A549 (cell line): ENCODE measurements around the gene TM4SF18. TPM values are rescaled to one million over a fixed set of nuclear protein-coding genes. Genes with fewer than 3 reads are reported as not detected.

Experiments
- ATAC-seq, 2 experiments: fragments of 200-7000 bp in 1 of 2; fragments of >200 bp in 1 of 2; cut with Nextera tagmentation in 1 of 2; cut with Tn5 transposase in 1 of 2; 3 replicates each; pipeline versions ENCODE4 v1.8.0 to v1.9.1; 2018 to 2020; ENCODE audit warnings: mild to moderate bottlenecking in 1 of 2, moderate library complexity in 1 of 2
- CTCF ChIA-PET: fragments of 300-600 bp; sonication (Branson Sonifier 250); formaldehyde crosslinking; extraction: SDS; loops from one replicate; lab custom pipeline; 2021; ENCODE audit warnings: antibody characterized with exemption, inconsistent platforms; lab: Yijun Ruan, JAX
- POLR2A ChIA-PET: fragments of 350-600 bp; formaldehyde crosslinking; extraction: SDS; loops from one replicate; lab custom pipeline; 2021; ENCODE audit warnings: antibody characterized with exemption, inconsistent platforms; lab: Yijun Ruan, JAX
- DNase-seq, 2 experiments: peaks; one replicate each; pipeline versions ENCODE4 v3.0.0 to v3.0.0-alpha.2; 2011 to 2016; ENCODE audit warnings: low read depth in 1 of 2, low spot score in 1 of 2
- FAIRE-seq: peaks from 2 replicates; lab custom pipeline; 2011; peaks lifted over from hg19 to GRCh38; lab: Jason Lieb, UNC
- H3K27ac ChIP-seq, 2 experiments: fragments of >200 bp; sonication (Bioruptor Twin); formaldehyde crosslinking; 3 replicates each; pipeline ENCODE4 v1.5.1; 2016 to 2017
- H3K4me1 ChIP-seq: fragments of >200 bp; sonication (Bioruptor Twin); formaldehyde crosslinking; 3 replicates; pipeline ENCODE4 v1.6.1; 2016
- H3K4me2 ChIP-seq: fragments of >200 bp; sonication (Bioruptor Twin); formaldehyde crosslinking; 3 replicates; pipeline ENCODE4 v1.6.1; 2016
- H3K4me3 ChIP-seq: fragments of >200 bp; sonication (Bioruptor Twin); formaldehyde crosslinking; 3 replicates; pipeline ENCODE4 v1.5.1; 2016
- H3K9me3 ChIP-seq: fragments of >200 bp; sonication (Bioruptor Twin); formaldehyde crosslinking; 3 replicates; pipeline ENCODE4 v1.6.1; 2016
- CEBPB ChIP-seq, 2 experiments: fragments of >200 bp in 1 of 2; sonication (Bioruptor Twin) in 1 of 2; formaldehyde crosslinking in 1 of 2; IDR thresholded peaks; 2 replicates each; pipeline ENCODE4 v1.6.1; 2012 to 2016
- CHD2 ChIP-seq: fragments of 150-350 bp; IDR thresholded peaks from 2 replicates; pipeline ENCODE4 v1.6.1; 2014; ENCODE audit warnings: low read length; ENCODE audit not compliant: partially characterized antibody
- EHF ChIP-seq: fragments of 250-450 bp; sonication (Bioruptor Pico); IDR thresholded peaks from 2 replicates; pipeline ENCODE4 v1.5.0; 2020; ENCODE audit warnings: mild to moderate bottlenecking
- EHMT2 ChIP-seq: fragments of 200-600 bp; sonication (generic); IDR thresholded peaks from 2 replicates; pipeline ENCODE4 v1.6.1; 2016; ENCODE audit warnings: antibody characterized with exemption, low read depth, mild to moderate bottlenecking, moderate library complexity
- EP300 ChIP-seq, 2 experiments: fragments of >200 bp; sonication (Bioruptor Twin); formaldehyde crosslinking; IDR thresholded peaks; 2 replicates in 1 of 2; 3 replicates in 1 of 2; pipeline ENCODE4 v1.6.1; 2016 to 2017
- FOSB ChIP-seq: fragments of 250-450 bp; sonication (Bioruptor Pico); IDR thresholded peaks from 2 replicates; pipeline ENCODE4 v1.5.0; 2020; ENCODE audit warnings: mild to moderate bottlenecking, moderate library complexity
- FOSL2 ChIP-seq, 2 experiments: fragments of 450-650 bp in 1 of 2; fragments of >200 bp in 1 of 2; sonication (Bioruptor Twin) in 1 of 2; formaldehyde crosslinking; IDR thresholded peaks; 2 replicates each; pipeline versions ENCODE4 v1.5.0 to v1.6.1; 2016 to 2020; ENCODE audit warnings: mild to moderate bottlenecking in 1 of 2, moderate library complexity in 1 of 2
- GATA3 ChIP-seq: IDR thresholded peaks from 2 replicates; pipeline ENCODE4 v1.6.1; 2012; ENCODE audit warnings: borderline replicate concordance
- HDAC2 ChIP-seq: fragments of 200-600 bp; sonication (generic); IDR thresholded peaks from 2 replicates; pipeline ENCODE4 v1.6.1; 2016
- HOXA7 ChIP-seq: fragments of 250-450 bp; sonication (Bioruptor Pico); IDR thresholded peaks from 2 replicates; pipeline ENCODE4 v1.5.0; 2020; ENCODE audit warnings: mild to moderate bottlenecking, moderate library complexity
- HOXB5 ChIP-seq: fragments of 250-450 bp; sonication (Bioruptor Pico); IDR thresholded peaks from 2 replicates; pipeline ENCODE4 v1.5.0; 2020; ENCODE audit warnings: mild to moderate bottlenecking, moderate library complexity
- JUNB ChIP-seq: fragments of >200 bp; sonication (Bioruptor Twin); formaldehyde crosslinking; IDR thresholded peaks from 2 replicates; pipeline ENCODE4 v1.6.1; 2016
- MAFK ChIP-seq: fragments of 450-650 bp; IDR thresholded peaks from 2 replicates; pipeline ENCODE4 v1.6.1; 2014; ENCODE audit not compliant: partially characterized antibody
- MAX ChIP-seq: IDR thresholded peaks from 2 replicates; pipeline ENCODE4 v1.6.1; 2012
- NFE2L2 ChIP-seq: fragments of 150-350 bp; conservative IDR thresholded peaks from 2 replicates; pipeline ENCODE4 v1.6.1; 2014; ENCODE audit warnings: low read length
- POLR2AphosphoS2 ChIP-seq: conservative IDR thresholded peaks from 2 replicates; pipeline ENCODE4 v1.6.1; 2012; ENCODE audit warnings: low read length, improper control_type of control experiment, inconsistent platforms
- RARB ChIP-seq: fragments of 250-450 bp; sonication (Bioruptor Pico); IDR thresholded peaks from 2 replicates; pipeline ENCODE4 v1.8.0; 2021; ENCODE audit warnings: mild to moderate bottlenecking, moderate library complexity
- RCOR1 ChIP-seq: fragments of 150-350 bp; IDR thresholded peaks from 2 replicates; pipeline ENCODE4 v1.6.1; 2014; ENCODE audit warnings: antibody characterized with exemption, low read length, low read depth
- RFX5 ChIP-seq: fragments of 450-650 bp; IDR thresholded peaks from 2 replicates; pipeline ENCODE4 v1.7.1; 2014; ENCODE audit warnings: antibody characterized with exemption, mild to moderate bottlenecking, moderate library complexity
- TFCP2L1 ChIP-seq: fragments of 250-450 bp; sonication (Bioruptor Pico); IDR thresholded peaks from 2 replicates; pipeline ENCODE4 v1.5.0; 2021; ENCODE audit warnings: mild to moderate bottlenecking
- TP53 ChIP-seq: fragments of 250-450 bp; sonication (Bioruptor Pico); IDR thresholded peaks from 2 replicates; pipeline ENCODE4 v1.5.0; 2021; ENCODE audit warnings: mild to moderate bottlenecking, moderate library complexity
- WGBS: methylation state at CpG from one replicate; pipeline ENCODE4 v1.1.6; 2017; ENCODE audit errors: missing lambda C conversion rate; 5-methylcytosine and 5-hydroxymethylcytosine counted together
- polyA plus RNA-seq, 4 experiments: library from polyadenylated mRNA; depleted of rRNA in 3 of 4; stranded (reverse); fragments of >200 nt; fragmentation: RNase III in 1 of 4; extraction: RNeasy Plus Mini Kit Qiagen cat#74134 plus additional on column Dnase treatment in 1 of 4; gene quantifications; 2 replicates in 3 of 4; 3 replicates in 1 of 4; pipeline ENCODE4 v1.2.3, GENCODE V29; 2011 to 2017
- TF ChIP-seq, protein P1 (sequence below): fragments of 250-450 bp; sonication (Bioruptor Pico); IDR thresholded peaks from 2 replicates; pipeline ENCODE4 v1.5.0; 2021; ENCODE audit warnings: mild to moderate bottlenecking, moderate library complexity, borderline replicate concordance
- TF ChIP-seq, protein P2 (sequence below): IDR thresholded peaks from 2 replicates; pipeline ENCODE4 v1.6.1; 2012; ENCODE audit warnings: low read depth, borderline replicate concordance
- TF ChIP-seq, protein P3 (sequence below): fragments of 200-600 bp; sonication (generic); IDR thresholded peaks from 2 replicates; pipeline ENCODE4 v1.6.1; 2016; ENCODE audit warnings: antibody characterized with exemption, mild to moderate bottlenecking, moderate library complexity

TM4SF18 gene
- polyA plus RNA-seq, 2 of the 4 experiments (the other 2 are of a cell fraction), result 51.3 to 99.8 TPM

- TF ChIP-seq HOXA7 (peak; percentile 99), EHMT2 (no peak), EHF (CRISPR knock-in tag) (peak; percentile 66)
Measured at GRCh38 chr3:149368201-149368673, 34.8 kb upstream of the TM4SF18 start (continued).

DNA sequence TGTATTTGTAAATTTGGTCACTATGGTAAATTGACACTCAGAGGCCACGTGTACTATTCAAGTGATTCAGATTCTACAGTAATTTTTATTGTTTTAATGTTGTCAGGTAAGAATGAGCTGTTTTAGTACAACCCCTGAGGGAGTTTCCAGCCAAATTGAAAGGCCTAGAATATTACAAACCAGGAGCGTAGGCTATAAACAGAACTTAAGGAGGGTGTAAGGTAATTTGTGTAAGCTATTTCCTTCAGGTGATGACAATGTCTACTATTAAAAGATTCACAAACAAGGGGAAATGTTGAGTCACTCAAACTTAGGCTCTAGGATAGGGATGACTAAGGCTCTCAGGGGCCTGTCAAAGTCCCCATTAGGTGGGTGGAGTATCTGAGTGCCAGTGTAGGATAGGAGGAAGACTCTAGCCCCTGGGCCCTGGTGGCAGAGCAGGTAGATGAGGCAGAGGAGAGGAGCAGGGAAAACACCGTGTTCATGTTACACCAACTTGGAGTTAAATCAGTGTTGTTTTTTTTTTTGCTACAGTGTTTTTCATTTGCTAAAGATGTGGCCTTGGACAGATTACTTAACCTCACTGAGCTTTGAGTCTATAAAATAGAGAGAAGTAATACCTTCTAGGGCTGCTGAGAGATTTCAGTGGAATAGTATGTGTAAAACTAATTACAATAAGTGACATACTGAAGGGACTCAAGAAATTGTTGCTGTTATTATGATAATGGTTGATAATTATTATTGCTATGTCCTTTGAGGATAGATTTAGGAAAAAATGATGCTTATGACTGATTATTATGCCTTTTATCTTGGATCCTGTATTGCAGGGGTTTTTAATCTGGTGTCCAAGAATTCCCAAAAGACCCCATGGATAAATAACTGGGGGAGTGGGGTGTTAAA, 33.8 kb upstream of the TM4SF18 start:
- 0% methylated on average over 3 of the region's 3 CpGs for WGBS

More for the DNA sequence above, 33.8 kb upstream of the TM4SF18 start:
- DNase-seq (peak; percentile 82 to 95), ATAC-seq (peak; percentile 86 to 89), FAIRE-seq (peak; percentile 82)
- H3K4me1 ChIP-seq, result peaks cover 62% of the 10 kb centered on the region
- peak overlapping the region; percentile 91 for H3K4me2 ChIP-seq
- H3K27ac ChIP-seq, result peak overlapping the region; percentile 42 to 69
- H3K9me3 ChIP-seq, result no peaks in the 10 kb centered on the region
- ChIA-PET POLR2A (interaction anchor here (0.7 to 1.9 kb wide), 3 partner anchors 9 to 24 kb away, joined by 3 to 9 read pairs (median 4); partner anchors contain the start of gene TM4SF1), CTCF (interaction anchor here (0.6 to 1.6 kb wide), 3 partner anchors 12 to 32 kb away, joined by 3 to 4 read pairs (median 4); no protein-coding TSS in a partner anchor)
- no peak overlapping the region for H3K4me3 ChIP-seq
- TF ChIP-seq HOXA7 (peak; percentile 99), TP53 (CRISPR knock-in tag) (peak; percentile 88), FOSB (CRISPR knock-in tag) (peak; percentile 99), HDAC2 (no peak), EP300 (IDR thresholded peaks at IDR 0.05) (no peak), GATA3 (peak; percentile 54; the same call in 1 of the 2 replicates), POLR2AphosphoS2 (peak; percentile 98), RCOR1 (no peak), TFCP2L1 (CRISPR knock-in tag) (peak; percentile 31; the same call in 1 of the 2 replicates), MAFK (peak; percentile 90), HOXB5 (CRISPR knock-in tag) (peak; percentile 11; the same call in 1 of the 2 replicates), EHF (CRISPR knock-in tag) (peak; percentile 0; the same call in 1 of the 2 replicates), FOSL2 (IDR thresholded peaks at IDR 0.05) (peak; percentile 68; the same call in 1 of the 2 replicates), FOSL2 (CRISPR knock-in tag; IDR thresholded peaks at IDR 0.05) (peak; percentile 95), CEBPB (IDR thresholded peaks at IDR 0.05) (peak in 1 of 2 experiments; percentile 2; a peak in 1 of 4 replicates), CHD2 (peak; percentile 2), JUNB (peak; percentile 64), MAX (peak; percentile 48; the same call in 1 of the 2 replicates), NFE2L2 (peak; percentile 46), RFX5 (no peak), RARB (peak; percentile 97)
- TF ChIP-seq, protein P1, sequence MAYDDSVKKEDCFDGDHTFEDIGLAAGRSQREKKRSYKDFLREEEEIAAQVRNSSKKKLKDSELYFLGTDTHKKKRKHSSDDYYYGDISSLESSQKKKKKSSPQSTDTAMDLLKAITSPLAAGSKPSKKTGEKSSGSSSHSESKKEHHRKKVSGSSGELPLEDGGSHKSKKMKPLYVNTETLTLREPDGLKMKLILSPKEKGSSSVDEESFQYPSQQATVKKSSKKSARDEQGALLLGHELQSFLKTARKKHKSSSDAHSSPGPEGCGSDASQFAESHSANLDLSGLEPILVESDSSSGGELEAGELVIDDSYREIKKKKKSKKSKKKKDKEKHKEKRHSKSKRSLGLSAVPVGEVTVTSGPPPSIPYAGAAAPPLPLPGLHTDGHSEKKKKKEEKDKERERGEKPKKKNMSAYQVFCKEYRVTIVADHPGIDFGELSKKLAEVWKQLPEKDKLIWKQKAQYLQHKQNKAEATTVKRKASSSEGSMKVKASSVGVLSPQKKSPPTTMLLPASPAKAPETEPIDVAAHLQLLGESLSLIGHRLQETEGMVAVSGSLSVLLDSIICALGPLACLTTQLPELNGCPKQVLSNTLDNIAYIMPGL (CRISPR knock-in tag), result peak; percentile 97
- TF ChIP-seq, protein P2, sequence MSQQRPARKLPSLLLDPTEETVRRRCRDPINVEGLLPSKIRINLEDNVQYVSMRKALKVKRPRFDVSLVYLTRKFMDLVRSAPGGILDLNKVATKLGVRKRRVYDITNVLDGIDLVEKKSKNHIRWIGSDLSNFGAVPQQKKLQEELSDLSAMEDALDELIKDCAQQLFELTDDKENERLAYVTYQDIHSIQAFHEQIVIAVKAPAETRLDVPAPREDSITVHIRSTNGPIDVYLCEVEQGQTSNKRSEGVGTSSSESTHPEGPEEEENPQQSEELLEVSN, result no peak
- TF ChIP-seq, protein P3, sequence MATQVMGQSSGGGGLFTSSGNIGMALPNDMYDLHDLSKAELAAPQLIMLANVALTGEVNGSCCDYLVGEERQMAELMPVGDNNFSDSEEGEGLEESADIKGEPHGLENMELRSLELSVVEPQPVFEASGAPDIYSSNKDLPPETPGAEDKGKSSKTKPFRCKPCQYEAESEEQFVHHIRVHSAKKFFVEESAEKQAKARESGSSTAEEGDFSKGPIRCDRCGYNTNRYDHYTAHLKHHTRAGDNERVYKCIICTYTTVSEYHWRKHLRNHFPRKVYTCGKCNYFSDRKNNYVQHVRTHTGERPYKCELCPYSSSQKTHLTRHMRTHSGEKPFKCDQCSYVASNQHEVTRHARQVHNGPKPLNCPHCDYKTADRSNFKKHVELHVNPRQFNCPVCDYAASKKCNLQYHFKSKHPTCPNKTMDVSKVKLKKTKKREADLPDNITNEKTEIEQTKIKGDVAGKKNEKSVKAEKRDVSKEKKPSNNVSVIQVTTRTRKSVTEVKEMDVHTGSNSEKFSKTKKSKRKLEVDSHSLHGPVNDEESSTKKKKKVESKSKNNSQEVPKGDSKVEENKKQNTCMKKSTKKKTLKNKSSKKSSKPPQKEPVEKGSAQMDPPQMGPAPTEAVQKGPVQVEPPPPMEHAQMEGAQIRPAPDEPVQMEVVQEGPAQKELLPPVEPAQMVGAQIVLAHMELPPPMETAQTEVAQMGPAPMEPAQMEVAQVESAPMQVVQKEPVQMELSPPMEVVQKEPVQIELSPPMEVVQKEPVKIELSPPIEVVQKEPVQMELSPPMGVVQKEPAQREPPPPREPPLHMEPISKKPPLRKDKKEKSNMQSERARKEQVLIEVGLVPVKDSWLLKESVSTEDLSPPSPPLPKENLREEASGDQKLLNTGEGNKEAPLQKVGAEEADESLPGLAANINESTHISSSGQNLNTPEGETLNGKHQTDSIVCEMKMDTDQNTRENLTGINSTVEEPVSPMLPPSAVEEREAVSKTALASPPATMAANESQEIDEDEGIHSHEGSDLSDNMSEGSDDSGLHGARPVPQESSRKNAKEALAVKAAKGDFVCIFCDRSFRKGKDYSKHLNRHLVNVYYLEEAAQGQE, result peak; percentile 55; the same call in 1 of the 2 replicates
